Liver (tissue), 9 donors: Measurements from ENCODE around the gene UGT1A7. TPM values are rescaled to one million over a fixed set of nuclear protein-coding genes. Genes with fewer than 3 reads are reported as not detected.
A peak's percentile ranks its signal among the peaks of the same experiment; 100 is the strongest.
"Not testable (repeated sequence)": the region's sequence is repeated elsewhere in the genome, so short reads cannot be mapped to it uniquely, and the experiment has no call there.

Source experiments
- DNase-seq: peaks from one replicate; pipeline ENCODE4 v3.0.0-alpha.2; 2017; ENCODE audit warnings: low spot score
- H3K27ac ChIP-seq, 2 donors: one replicate each; pipeline ENCODE4 v1.7.0; 2013; ENCODE audit warnings: inconsistent platforms in 2 of 2, low read length in 2 of 2, control low read depth in 1 of 2, low read depth in 1 of 2, mild to moderate bottlenecking in 1 of 2
- H3K27me3 ChIP-seq, 4 donors: one replicate each; pipeline versions ENCODE4 v1.6.1 to v1.7.0; 2013; ENCODE audit warnings: low read length in 3 of 4, inconsistent platforms in 1 of 4, mild to moderate bottlenecking in 1 of 4, moderate library complexity in 1 of 4; ENCODE audit not compliant: control insufficient read depth in 4 of 4, insufficient read depth in 4 of 4
- H3K36me3 ChIP-seq, 4 donors: one replicate each; pipeline versions ENCODE4 v1.6.1 to v1.7.0; 2013; ENCODE audit warnings: low read length in 3 of 4, mild to moderate bottlenecking in 3 of 4, low read depth in 1 of 4, moderate library complexity in 1 of 4; ENCODE audit not compliant: control insufficient read depth in 4 of 4, insufficient read depth in 3 of 4
- H3K4me1 ChIP-seq, 4 donors: one replicate each; pipeline versions ENCODE4 v1.6.1 to v1.7.0; 2013; ENCODE audit warnings: low read length in 3 of 4, mild to moderate bottlenecking in 3 of 4, moderate library complexity in 1 of 4; ENCODE audit not compliant: control insufficient read depth in 4 of 4, insufficient read depth in 4 of 4
- H3K4me3 ChIP-seq, 3 donors: one replicate each; pipeline versions ENCODE4 v1.6.1 to v1.7.0; 2013; ENCODE audit warnings: low read length in 3 of 3, control low read depth in 1 of 3, low read depth in 1 of 3, mild to moderate bottlenecking in 1 of 3
- H3K9ac ChIP-seq, 2 donors: one replicate each; pipeline ENCODE4 v1.7.0; 2013; ENCODE audit warnings: low read length in 2 of 2, mild to moderate bottlenecking in 2 of 2, moderate library complexity in 2 of 2, control low read depth in 1 of 2, low read depth in 1 of 2
- H3K9me3 ChIP-seq, 4 donors: one replicate each; pipeline versions ENCODE4 v1.6.1 to v1.7.0; 2013; ENCODE audit warnings: low read length in 3 of 4; ENCODE audit not compliant: control insufficient read depth in 4 of 4
- EGR1 ChIP-seq, 2 donors: IDR thresholded peaks; 2 replicates each; pipeline ENCODE4 v1.6.1; 2016 to 2018; ENCODE audit warnings: antibody characterized with exemption in 2 of 2, low read depth in 2 of 2
- FOXA1 ChIP-seq: IDR thresholded peaks from 2 replicates; pipeline ENCODE4 v1.6.1; 2016; ENCODE audit warnings: antibody characterized with exemption
- FOXA2 ChIP-seq: IDR thresholded peaks from 2 replicates; pipeline ENCODE4 v1.6.1; 2016; ENCODE audit warnings: antibody characterized with exemption
- GABPA ChIP-seq, 2 donors: IDR thresholded peaks in 1 of 2; conservative IDR thresholded peaks in 1 of 2; 2 replicates each; pipeline ENCODE4 v1.6.1; 2016; ENCODE audit warnings: antibody characterized with exemption in 2 of 2, mild to moderate bottlenecking in 1 of 2, moderate library complexity in 1 of 2
- HNF4A ChIP-seq, 2 donors: conservative IDR thresholded peaks; 2 replicates each; pipeline ENCODE4 v1.6.1; 2016; ENCODE audit warnings: antibody characterized with exemption in 2 of 2, mild to moderate bottlenecking in 2 of 2
- HNF4G ChIP-seq: IDR thresholded peaks from 2 replicates; pipeline ENCODE4 v1.6.1; 2016; ENCODE audit warnings: antibody characterized with exemption
- JUND ChIP-seq, 2 donors: IDR thresholded peaks; 2 replicates each; pipeline ENCODE4 v1.6.1; 2016; ENCODE audit warnings: antibody characterized with exemption in 2 of 2
- NR2F2 ChIP-seq: IDR thresholded peaks from 2 replicates; pipeline ENCODE4 v1.6.1; 2016; ENCODE audit warnings: antibody characterized with exemption
- RAD21 ChIP-seq, 2 donors: IDR thresholded peaks; 2 replicates each; pipeline ENCODE4 v1.6.1; 2016; ENCODE audit warnings: antibody characterized with exemption in 2 of 2, mild to moderate bottlenecking in 2 of 2
- RXRA ChIP-seq, 2 donors: IDR thresholded peaks; 2 replicates each; pipeline ENCODE4 v1.6.1; 2017 to 2018; ENCODE audit warnings: antibody characterized with exemption in 2 of 2, mild to moderate bottlenecking in 1 of 2
- SP1 ChIP-seq: IDR thresholded peaks from 2 replicates; pipeline ENCODE4 v1.6.1; 2018; ENCODE audit warnings: antibody characterized with exemption, mild to moderate bottlenecking
- TAF1 ChIP-seq: conservative IDR thresholded peaks from 2 replicates; pipeline ENCODE4 v1.6.1; 2016; ENCODE audit warnings: antibody characterized with exemption, mild to moderate bottlenecking
- YY1 ChIP-seq: IDR thresholded peaks from 2 replicates; pipeline ENCODE4 v1.6.1; 2016; ENCODE audit warnings: antibody characterized with exemption, mild to moderate bottlenecking
- WGBS: extraction: QIAGEN DNeasy Blood & Tissue Kit; methylation state at CpG from one replicate; pipeline ENCODE4 v1.1.7; 2013; 5-methylcytosine and 5-hydroxymethylcytosine counted together
- polyA plus RNA-seq, 2 donors: library from polyadenylated mRNA; stranded (reverse) in 1 of 2; unstranded in 1 of 2; fragments of 200-250 nt in 1 of 2; fragments of >200 nt in 1 of 2; fragmentation: Nextera tagmentation in 1 of 2; extraction: Ambion mirVana in 1 of 2; gene quantifications; one replicate each; pipeline versions ENCODE4 v1.2.1 to v1.2.3, GENCODE V29; 2013 to 2015
- total RNA-seq, 2 donors: library from RNA; depleted of rRNA; stranded (reverse); fragments of >200 nt; gene quantifications; one replicate each; pipeline ENCODE4 v1.2.3, GENCODE V29; 2014
- TF ChIP-seq, protein P1 (sequence below): IDR thresholded peaks from 2 replicates; pipeline ENCODE4 v1.6.1; 2016; ENCODE audit warnings: antibody characterized with exemption, mild to moderate bottlenecking
- TF ChIP-seq, protein P2 (sequence below): IDR thresholded peaks from 2 replicates; pipeline ENCODE4 v1.6.1; 2016; ENCODE audit warnings: antibody characterized with exemption
- TF ChIP-seq, protein P3 (sequence below): IDR thresholded peaks from 2 replicates; pipeline ENCODE4 v1.6.1; 2016; ENCODE audit warnings: antibody characterized with exemption
- TF ChIP-seq, protein P4 (sequence below): IDR thresholded peaks from 2 replicates; pipeline ENCODE4 v1.6.1; 2016; ENCODE audit warnings: antibody characterized with exemption
- TF ChIP-seq, protein P5 (sequence below): fragments of 150-350 bp; IDR thresholded peaks from 2 replicates; pipeline ENCODE4 v1.5.1; 2017; ENCODE audit warnings: improper control_type of control experiment, low read depth, low read length; ENCODE audit not compliant: missing input control
- donor health status: healthy.
- donor health status: healthy.
- donor health status: healthy.
- donor health status: healthy.
- donor health status: healthy.

UGT1A7 gene
- total and polyA plus RNA-seq, 4 donors, result 0.02 to 2.2 (median 0.38) TPM; not detected in 1

DNA sequence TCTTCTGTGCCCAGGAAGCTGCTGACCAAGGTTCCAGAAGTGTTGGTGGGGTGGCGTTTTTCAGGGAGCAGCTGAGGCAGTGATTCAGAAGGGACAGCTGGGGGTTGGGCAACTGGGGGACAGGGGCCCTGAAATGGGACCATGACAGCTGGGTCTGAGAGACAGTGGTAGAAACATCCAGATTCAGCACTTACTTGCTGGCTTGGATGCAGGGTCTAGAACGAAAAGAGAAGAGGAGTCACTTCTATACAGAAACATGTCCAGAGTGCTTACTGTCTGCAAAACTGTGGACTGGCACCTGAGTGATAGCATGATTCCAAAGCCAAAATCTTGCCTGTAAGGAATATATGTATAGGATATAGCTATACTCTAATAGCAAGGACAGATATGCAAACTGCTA is 64.1 kb downstream of the UGT1A7 start:
- peak overlapping the region; percentile 49 to 65 for H3K27ac ChIP-seq
- not testable (repeated sequence) for H3K9ac ChIP-seq, DNase-seq, H3K27me3 ChIP-seq, H3K9me3 ChIP-seq, H3K36me3 ChIP-seq
- peak overlapping the region in 1 of 3 donors; percentile 22 for H3K4me3 ChIP-seq
- 63% methylated on average over 2 of the region's 2 CpGs for WGBS
- TF ChIP-seq, protein P1, sequence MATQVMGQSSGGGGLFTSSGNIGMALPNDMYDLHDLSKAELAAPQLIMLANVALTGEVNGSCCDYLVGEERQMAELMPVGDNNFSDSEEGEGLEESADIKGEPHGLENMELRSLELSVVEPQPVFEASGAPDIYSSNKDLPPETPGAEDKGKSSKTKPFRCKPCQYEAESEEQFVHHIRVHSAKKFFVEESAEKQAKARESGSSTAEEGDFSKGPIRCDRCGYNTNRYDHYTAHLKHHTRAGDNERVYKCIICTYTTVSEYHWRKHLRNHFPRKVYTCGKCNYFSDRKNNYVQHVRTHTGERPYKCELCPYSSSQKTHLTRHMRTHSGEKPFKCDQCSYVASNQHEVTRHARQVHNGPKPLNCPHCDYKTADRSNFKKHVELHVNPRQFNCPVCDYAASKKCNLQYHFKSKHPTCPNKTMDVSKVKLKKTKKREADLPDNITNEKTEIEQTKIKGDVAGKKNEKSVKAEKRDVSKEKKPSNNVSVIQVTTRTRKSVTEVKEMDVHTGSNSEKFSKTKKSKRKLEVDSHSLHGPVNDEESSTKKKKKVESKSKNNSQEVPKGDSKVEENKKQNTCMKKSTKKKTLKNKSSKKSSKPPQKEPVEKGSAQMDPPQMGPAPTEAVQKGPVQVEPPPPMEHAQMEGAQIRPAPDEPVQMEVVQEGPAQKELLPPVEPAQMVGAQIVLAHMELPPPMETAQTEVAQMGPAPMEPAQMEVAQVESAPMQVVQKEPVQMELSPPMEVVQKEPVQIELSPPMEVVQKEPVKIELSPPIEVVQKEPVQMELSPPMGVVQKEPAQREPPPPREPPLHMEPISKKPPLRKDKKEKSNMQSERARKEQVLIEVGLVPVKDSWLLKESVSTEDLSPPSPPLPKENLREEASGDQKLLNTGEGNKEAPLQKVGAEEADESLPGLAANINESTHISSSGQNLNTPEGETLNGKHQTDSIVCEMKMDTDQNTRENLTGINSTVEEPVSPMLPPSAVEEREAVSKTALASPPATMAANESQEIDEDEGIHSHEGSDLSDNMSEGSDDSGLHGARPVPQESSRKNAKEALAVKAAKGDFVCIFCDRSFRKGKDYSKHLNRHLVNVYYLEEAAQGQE, result peak; percentile 0
- peaks cover 12 to 65% (median 41%) of the 10 kb centered on the region in 4 donors for H3K4me1 ChIP-seq

DNA sequence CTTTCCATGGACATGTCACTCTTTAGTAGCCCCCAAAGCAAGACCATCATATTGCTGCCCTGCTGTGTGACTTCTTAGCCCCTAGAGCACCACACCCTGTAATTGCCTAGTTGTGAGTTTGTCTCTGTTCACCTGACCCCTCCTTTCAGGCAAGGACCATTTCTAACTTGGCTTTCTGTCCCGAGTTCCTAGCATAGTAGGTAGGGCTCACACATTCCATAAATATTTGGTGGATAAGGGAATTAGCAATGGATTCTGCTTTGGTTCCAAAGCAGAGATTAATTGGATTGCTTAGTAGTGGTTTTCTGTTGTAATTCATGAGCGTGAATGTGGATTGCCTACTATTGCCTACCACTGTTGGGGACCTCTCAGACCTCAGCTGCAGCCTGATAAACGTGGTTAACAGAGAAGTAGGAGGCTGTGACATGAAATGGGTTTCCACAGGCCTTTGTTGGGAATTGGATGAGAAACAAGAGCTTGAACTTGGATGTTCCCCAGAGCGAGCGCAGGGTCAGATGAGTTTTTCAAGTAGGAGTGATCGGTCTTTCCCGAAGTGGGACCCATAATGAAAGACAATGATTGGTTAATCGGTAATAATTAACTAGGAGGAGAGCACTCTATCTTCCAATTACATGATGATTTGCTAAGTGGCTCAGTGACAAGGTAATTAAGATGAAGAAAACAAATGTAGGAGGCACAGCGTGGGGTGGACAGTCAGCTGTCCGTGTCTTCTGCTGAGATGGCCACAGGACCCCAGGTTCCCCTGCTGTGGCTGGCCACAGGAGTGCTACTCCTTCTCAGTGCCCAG is 65.0 kb downstream of the UGT1A7 start:
- 44% methylated on average over 10 of the region's 10 CpGs for WGBS
- TF ChIP-seq, protein P2, sequence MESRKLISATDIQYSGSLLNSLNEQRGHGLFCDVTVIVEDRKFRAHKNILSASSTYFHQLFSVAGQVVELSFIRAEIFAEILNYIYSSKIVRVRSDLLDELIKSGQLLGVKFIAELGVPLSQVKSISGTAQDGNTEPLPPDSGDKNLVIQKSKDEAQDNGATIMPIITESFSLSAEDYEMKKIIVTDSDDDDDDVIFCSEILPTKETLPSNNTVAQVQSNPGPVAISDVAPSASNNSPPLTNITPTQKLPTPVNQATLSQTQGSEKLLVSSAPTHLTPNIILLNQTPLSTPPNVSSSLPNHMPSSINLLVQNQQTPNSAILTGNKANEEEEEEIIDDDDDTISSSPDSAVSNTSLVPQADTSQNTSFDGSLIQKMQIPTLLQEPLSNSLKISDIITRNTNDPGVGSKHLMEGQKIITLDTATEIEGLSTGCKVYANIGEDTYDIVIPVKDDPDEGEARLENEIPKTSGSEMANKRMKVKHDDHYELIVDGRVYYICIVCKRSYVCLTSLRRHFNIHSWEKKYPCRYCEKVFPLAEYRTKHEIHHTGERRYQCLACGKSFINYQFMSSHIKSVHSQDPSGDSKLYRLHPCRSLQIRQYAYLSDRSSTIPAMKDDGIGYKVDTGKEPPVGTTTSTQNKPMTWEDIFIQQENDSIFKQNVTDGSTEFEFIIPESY, result peak; percentile 16
- peak in 1 of 2 donors; percentile 23 for TF ChIP-seq EGR1 (IDR thresholded peaks at IDR 0.05; ENCODE audit: low read depth in 2 of 2)
- TF ChIP-seq, protein P3, sequence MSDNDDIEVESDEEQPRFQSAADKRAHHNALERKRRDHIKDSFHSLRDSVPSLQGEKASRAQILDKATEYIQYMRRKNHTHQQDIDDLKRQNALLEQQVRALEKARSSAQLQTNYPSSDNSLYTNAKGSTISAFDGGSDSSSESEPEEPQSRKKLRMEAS, result peak; percentile 33
- peak; percentile 13 for TF ChIP-seq FOXA2
- TF ChIP-seq RAD21 (IDR thresholded peaks at IDR 0.05), result peak; percentile 4 to 10
- TF ChIP-seq RXRA (IDR thresholded peaks at IDR 0.05), result peak; percentile 90 to 97
- peak; percentile 75 for TF ChIP-seq YY1
- TF ChIP-seq JUND (IDR thresholded peaks at IDR 0.05), result peak in 1 of 2 donors; percentile 58
- TF ChIP-seq, protein P4, sequence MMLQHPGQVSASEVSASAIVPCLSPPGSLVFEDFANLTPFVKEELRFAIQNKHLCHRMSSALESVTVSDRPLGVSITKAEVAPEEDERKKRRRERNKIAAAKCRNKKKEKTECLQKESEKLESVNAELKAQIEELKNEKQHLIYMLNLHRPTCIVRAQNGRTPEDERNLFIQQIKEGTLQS, result no peak
- no peak for TF ChIP-seq FOXA1
- TF ChIP-seq, protein P1, result no peak
- TF ChIP-seq SP1, result no peak
- TF ChIP-seq, protein P5, sequence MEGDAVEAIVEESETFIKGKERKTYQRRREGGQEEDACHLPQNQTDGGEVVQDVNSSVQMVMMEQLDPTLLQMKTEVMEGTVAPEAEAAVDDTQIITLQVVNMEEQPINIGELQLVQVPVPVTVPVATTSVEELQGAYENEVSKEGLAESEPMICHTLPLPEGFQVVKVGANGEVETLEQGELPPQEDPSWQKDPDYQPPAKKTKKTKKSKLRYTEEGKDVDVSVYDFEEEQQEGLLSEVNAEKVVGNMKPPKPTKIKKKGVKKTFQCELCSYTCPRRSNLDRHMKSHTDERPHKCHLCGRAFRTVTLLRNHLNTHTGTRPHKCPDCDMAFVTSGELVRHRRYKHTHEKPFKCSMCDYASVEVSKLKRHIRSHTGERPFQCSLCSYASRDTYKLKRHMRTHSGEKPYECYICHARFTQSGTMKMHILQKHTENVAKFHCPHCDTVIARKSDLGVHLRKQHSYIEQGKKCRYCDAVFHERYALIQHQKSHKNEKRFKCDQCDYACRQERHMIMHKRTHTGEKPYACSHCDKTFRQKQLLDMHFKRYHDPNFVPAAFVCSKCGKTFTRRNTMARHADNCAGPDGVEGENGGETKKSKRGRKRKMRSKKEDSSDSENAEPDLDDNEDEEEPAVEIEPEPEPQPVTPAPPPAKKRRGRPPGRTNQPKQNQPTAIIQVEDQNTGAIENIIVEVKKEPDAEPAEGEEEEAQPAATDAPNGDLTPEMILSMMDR, result no peak
- no peak for TF ChIP-seq NR2F2
- TF ChIP-seq TAF1, result no peak
- peak; percentile 21 for TF ChIP-seq HNF4G
- peak; percentile 34 to 69 for TF ChIP-seq HNF4A (conservative IDR thresholded peaks at IDR 0.05)
- TF ChIP-seq GABPA (IDR thresholded peaks at IDR 0.05 in 1 of 2, conservative IDR thresholded peaks at IDR 0.05 in 1 of 2), result no peak
- Histone ChIP-seq H3K4me3 (peak overlapping the region in 1 of 3 donors; percentile 23), H3K36me3 (peaks cover 0 to 4% (median 2%) of the 10 kb centered on the region in 4 donors), H3K27ac (peak overlapping the region; percentile 57 to 65), H3K27me3 (no peaks in the 10 kb centered on the region), H3K9me3 (no peaks in the 10 kb centered on the region), H3K4me1 (peaks cover 12 to 68% (median 44%) of the 10 kb centered on the region in 4 donors), H3K9ac (no peak overlapping the region)
- DNase-seq, result no peak
